Stimulated activated memory B cell treated with anti-CD40 and anti-IgM and Interleukin-4, amounts not matched to agents 10 μg/mL and 1 μg/mL and 100 μg/mL, for 72 hours (primary cell): ENCODE measurements around the gene NME3.

Experiments used
- ATAC-seq: fragments of 150-1000 bp; cut with Tn5 transposase; 2 replicates; pipeline ENCODE4 v1.10.0; 2021
- H3K27ac Mint-ChIP-seq: one replicate; pipeline ENCODE4 v1.8.0; 2022; ENCODE audit warnings: mild to moderate bottlenecking, mixed read lengths
- H3K27me3 Mint-ChIP-seq: one replicate; pipeline ENCODE4 v1.8.0; 2022; ENCODE audit warnings: mixed read lengths
- H3K36me3 Mint-ChIP-seq: one replicate; pipeline ENCODE4 v1.8.0; 2022; ENCODE audit warnings: mixed read lengths
- H3K4me1 Mint-ChIP-seq: one replicate; pipeline ENCODE4 v1.8.0; 2022; ENCODE audit warnings: mixed read lengths
- H3K4me3 Mint-ChIP-seq: one replicate; pipeline ENCODE4 v1.8.0; 2022; ENCODE audit warnings: mild to moderate bottlenecking, moderate library complexity, mixed read lengths
- H3K9me3 Mint-ChIP-seq: one replicate; pipeline ENCODE4 v1.8.0; 2022; ENCODE audit warnings: mixed read lengths

Gene NME3

DNA sequence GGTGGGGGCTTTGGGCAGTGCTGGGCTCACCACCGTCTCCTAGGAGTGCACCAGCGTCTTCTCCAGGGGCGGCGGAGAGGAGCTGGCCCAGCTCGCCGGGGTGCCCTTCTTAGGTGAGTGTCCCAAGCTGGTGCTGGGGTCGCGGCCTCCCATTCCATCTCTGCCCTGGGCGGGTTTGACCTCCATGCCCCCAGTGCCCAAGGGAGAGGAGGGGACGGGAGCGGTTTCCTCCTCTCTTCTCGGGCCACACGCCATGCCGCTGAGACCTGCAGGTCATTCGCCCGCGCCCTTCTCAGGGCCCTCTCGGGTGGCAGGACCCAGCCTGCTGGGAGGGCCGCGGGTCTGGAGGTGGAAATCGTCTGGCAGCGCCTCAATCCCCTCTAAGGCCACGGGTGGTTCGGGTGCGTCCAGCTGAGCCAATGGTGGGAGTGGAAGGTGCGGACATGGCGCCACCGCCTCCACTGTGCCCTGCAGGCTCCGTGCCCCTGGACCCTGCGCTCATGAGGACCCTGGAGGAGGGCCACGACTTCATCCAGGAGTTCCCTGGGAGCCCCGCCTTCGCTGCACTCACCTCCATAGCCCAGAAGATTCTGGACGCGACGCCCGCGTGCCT is 16.9 kb upstream of the NME3 start:
- no peaks in the 10 kb centered on the region for H3K9me3 Mint-ChIP-seq
- H3K27ac Mint-ChIP-seq = no peak overlapping the region
- H3K4me3 Mint-ChIP-seq = no peak overlapping the region
- no peaks in the 10 kb centered on the region for H3K27me3 Mint-ChIP-seq
- H3K4me1 Mint-ChIP-seq = peaks cover 21% of the 10 kb centered on the region
- H3K36me3 Mint-ChIP-seq = peaks cover 16% of the 10 kb centered on the region
- no peak for ATAC-seq

DNA sequence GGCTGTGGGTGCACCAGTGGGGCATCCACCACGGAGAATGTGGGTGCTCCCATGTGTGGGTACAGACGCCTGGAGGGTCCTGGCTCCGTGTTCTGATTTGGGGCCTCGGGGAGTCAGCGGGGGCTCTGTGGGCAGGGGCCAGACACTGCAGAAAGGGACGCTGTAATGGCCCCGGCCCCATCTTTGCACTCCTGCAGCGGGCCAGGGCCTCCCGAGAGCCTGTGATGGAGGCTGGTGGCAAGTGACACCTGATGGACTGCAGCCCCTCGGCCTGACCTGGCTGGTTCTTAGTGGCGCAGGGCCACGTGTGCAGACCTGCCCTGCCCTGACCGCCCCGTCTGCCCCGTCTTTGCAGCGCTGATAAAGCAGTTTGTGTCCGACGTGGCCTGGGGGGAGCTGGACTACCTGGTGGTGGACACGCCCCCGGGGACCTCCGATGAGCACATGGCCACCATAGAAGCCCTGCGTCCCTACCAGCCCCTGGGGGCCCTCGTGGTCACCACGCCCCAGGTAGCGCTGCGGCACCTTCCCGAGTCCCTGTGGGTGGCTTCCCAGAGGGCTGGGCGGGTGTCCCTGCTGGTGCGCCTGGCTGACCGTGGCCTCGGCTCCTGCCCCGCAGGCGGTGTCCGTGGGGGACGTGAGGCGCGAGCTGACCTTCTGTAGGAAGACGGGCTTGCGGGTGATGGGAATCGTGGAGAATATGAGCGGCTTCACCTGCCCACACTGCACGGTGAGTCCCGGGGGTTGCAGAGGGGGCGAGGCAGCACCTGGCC is 16.2 kb upstream of the NME3 start:
- ATAC-seq = no peak
- peaks cover 21% of the 10 kb centered on the region for H3K4me1 Mint-ChIP-seq

DNA sequence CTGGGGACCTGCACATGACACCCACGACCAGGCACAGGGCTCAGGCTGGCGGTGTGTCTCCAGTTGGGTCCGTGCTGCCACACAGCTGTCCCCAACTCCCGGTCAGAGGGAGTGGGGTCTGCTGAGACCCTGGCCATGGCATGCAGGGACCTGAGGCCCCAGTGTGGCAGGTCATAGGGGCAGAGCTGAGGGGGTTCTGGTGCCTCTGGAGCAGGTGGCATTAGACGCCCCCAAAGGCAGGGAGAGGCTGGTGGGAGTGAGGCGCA is 15.6 kb upstream of the NME3 start:
- H3K4me1 Mint-ChIP-seq = peaks cover 22% of the 10 kb centered on the region

More for the DNA sequence above, 16.2 kb upstream of the NME3 start:
- Mint-ChIP-seq H3K4me3 (no peak overlapping the region), H3K27ac (no peak overlapping the region), H3K27me3 (no peaks in the 10 kb centered on the region), H3K9me3 (no peaks in the 10 kb centered on the region), H3K36me3 (peaks cover 16% of the 10 kb centered on the region)

DNA sequence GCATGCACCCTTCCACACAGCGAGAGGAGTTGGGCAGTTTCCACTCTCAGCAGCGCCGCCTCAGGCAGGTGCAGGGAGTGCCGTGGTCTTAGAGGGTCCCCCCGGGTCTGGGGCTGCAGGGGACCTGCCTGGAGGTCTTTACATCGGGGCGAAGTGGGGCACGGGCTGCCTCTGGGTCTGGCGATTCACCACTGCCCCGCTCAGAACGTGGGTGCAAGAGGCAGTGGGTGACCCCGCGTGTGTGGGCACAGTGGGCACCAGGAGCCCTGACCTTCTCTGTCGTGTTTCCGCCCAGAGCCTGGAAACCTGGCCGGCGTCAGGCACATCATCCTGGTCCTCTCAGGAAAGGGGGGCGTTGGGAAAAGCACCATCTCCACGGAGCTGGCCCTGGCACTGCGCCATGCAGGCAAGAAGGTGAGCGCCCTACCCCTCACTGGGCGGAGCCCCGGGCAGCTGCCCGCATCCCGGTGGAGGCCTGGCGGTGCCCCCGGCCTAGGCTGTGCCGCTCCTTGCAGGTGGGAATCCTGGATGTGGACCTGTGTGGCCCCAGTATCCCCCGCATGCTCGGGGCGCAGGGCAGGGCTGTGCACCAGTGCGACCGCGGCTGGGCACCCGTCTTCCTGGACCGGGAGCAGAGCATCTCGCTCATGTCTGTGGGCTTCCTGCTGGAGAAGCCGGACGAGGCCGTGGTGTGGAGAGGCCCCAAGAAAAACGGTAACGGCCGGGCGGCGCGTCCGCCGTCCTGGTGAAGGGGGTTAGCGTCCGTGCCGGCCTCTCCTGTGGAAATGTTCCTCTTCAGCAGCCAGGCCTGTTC is 15.1 kb upstream of the NME3 start:
- no peak overlapping the region for H3K27ac Mint-ChIP-seq

More for the DNA sequence above, 15.6 kb upstream of the NME3 start:
- H3K4me3 Mint-ChIP-seq = no peak overlapping the region
- no peaks in the 10 kb centered on the region for H3K9me3 Mint-ChIP-seq
- no peak for ATAC-seq
- no peaks in the 10 kb centered on the region for H3K27me3 Mint-ChIP-seq
- H3K27ac Mint-ChIP-seq = no peak overlapping the region
- H3K36me3 Mint-ChIP-seq = peaks cover 16% of the 10 kb centered on the region

DNA sequence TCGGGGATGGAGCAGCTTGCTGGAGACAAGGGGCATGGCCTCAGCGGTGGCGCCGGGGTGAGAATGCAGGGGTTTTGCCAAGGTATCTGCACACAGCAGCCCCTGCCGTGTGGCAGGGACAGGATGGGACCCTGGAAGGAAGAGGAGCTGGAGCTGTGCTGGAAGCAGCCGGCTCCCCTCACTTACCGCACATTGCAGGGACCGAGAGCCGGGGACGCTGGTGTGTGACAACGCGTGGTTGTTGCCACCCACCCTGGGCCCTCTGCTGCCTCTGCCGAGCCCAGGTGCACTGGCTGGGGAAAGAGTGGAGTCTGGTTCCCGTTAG is 14.5 kb upstream of the NME3 start:
- ATAC-seq = no peak
- Mint-ChIP-seq H3K4me1 (peaks cover 32% of the 10 kb centered on the region), H3K36me3 (peaks cover 16% of the 10 kb centered on the region), H3K27ac (no peak overlapping the region), H3K27me3 (no peaks in the 10 kb centered on the region), H3K4me3 (no peak overlapping the region), H3K9me3 (no peaks in the 10 kb centered on the region)

More for the DNA sequence above, 15.1 kb upstream of the NME3 start:
- Mint-ChIP-seq H3K4me3 (no peak overlapping the region), H3K27me3 (no peaks in the 10 kb centered on the region), H3K4me1 (peaks cover 27% of the 10 kb centered on the region), H3K9me3 (no peaks in the 10 kb centered on the region), H3K36me3 (peaks cover 16% of the 10 kb centered on the region)
- no peak for ATAC-seq

DNA sequence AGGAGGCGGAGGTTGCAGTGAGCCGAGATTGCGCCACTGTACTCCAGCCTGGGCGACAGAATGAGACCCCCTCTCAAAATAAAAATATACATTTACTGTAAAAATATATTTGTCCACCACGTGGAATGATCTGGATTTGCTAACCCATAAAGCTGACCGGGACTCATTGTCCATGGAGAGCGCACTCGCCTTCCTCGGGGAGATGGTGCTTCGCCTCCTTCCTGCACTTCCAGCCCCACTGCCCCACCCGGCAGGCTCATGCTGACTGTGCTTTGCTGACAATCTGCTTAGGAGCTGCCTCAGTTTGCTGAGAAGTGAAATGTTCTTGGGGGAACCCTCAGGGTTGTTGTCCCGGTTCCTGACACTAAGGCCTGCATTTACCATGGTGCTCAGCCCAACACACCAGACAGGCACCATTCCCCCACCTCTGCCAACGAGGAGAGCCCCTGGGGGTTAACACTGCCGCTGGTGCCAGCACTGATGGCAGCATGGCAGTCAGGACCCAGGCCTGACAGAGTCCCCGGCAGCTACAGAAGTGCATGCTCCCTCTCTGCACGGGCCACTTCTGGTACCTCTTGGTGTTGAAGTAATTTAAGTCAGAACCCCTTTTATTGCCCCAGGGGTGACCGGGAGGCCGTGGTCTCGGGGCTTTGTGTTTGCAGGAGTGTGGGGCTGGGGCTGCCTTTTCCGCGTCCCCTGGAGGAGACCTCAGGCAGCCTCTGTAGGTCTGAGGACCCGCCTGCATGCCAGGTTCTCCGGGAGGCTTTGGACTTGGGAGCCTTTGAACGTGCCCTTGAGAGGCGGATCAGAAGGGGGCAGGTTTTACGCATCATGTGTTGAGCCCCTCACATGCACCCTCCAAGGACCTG is 13.9 kb upstream of the NME3 start:
- peaks cover 32% of the 10 kb centered on the region for H3K4me1 Mint-ChIP-seq
- peaks cover 16% of the 10 kb centered on the region for H3K36me3 Mint-ChIP-seq
- no peak for ATAC-seq
- H3K27me3 Mint-ChIP-seq = no peaks in the 10 kb centered on the region
- peak overlapping the region; percentile 38 for H3K4me3 Mint-ChIP-seq
- no peaks in the 10 kb centered on the region for H3K9me3 Mint-ChIP-seq
- no peak overlapping the region for H3K27ac Mint-ChIP-seq

DNA sequence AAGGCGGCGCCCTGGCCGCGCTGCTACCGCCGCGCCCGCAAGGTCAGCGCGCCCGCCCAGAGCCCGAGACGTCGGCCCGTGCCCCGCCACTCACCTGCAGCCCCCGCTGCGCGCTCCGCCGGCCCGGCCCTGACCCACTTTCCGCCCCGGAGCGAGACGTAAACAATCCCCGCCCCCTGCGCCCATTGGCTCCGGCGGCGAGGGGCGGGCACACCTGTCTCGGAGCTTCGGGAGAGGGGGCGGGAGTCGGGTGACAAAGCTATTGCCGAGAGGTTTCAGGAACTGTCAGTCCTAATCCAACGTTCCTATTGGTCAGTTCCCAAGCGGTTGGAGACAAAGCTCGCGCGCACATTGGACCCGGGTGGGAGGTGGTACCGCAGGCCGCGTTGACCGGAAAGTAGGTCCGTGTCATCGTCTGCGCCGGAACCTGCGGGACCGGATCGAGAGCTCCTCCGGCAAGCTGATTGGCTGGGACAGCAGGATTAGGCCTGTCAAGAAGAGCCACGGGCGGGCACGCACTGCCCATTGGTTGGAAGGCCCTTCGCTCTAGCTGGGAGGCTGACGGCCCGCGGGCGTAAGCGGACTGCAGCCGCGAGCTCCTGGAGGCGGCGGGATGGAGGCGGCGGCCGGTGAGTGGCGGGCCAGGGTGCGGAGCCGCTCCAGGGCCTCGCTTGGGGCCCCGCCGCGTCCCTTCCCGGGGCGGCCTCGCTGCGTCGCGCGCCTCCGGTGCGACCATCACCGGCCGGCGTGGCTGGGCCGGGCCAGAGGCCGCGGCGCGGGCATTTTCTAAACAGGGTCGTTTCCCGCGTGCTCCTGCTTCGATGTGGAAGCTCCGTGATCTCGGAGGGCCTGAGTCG is 11.3 kb upstream of the NME3 start, which contains the start of the genes NUBP2 and SPSB3:
NUBP2 (plus strand) TSS at position 553 of the 857 bp plus-strand sequence; CDS start at position 614, 61 bp downstream.
SPSB3 (minus strand) TSS at position 164 of the 857 bp plus-strand sequence. CDS start 1,088 bp downstream, outside the sequence.
- Mint-ChIP-seq H3K36me3 (peaks cover 7% of the 10 kb centered on the region), H3K4me3 (peak within 1 kb of the TSS; percentile 90), H3K27me3 (no peaks in the 10 kb centered on the region), H3K27ac (peak within 1 kb of the TSS; percentile 81), H3K9me3 (no peaks in the 10 kb centered on the region), H3K4me1 (peaks cover 33% of the 10 kb centered on the region)
- ATAC-seq = peak; percentile 95

DNA sequence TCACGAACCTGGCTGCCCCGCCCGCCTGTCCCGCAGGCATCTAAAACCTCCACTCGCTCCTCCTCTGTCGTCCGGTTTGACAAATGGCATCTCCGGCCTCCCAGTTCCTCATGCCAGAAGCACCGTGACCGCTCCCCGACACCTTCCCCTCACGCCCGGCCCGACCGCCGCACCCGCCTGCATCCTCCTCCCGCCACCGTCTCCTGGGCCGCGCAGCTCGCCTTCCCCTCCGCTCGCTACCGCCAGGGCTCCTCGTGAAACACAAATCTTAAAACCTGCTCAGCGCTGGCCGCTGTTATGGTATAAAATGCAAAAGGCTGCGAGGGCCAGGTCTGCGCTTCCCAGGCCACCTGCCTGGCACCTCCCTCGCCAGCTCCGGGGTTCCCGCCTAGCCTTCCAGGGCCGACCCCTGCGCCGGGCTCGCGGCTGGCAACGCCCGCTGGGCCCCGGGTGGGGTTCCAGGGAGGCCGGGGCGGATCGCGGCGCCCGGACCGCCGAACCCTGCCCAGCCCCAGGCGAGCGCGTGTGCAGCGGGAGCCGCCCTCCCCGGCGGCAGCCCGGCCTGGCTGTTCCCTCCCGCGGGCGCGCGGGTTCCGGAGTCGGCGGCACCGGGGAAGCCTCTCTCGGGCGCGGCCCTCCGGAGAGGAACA is 10.5 kb upstream of the NME3 start:
- Mint-ChIP-seq H3K9me3 (no peaks in the 10 kb centered on the region), H3K27ac (peak overlapping the region; percentile 81), H3K36me3 (peaks cover 9% of the 10 kb centered on the region), H3K4me1 (peaks cover 33% of the 10 kb centered on the region), H3K27me3 (no peaks in the 10 kb centered on the region), H3K4me3 (peak overlapping the region; percentile 90)
- ATAC-seq = peak; percentile 11

DNA sequence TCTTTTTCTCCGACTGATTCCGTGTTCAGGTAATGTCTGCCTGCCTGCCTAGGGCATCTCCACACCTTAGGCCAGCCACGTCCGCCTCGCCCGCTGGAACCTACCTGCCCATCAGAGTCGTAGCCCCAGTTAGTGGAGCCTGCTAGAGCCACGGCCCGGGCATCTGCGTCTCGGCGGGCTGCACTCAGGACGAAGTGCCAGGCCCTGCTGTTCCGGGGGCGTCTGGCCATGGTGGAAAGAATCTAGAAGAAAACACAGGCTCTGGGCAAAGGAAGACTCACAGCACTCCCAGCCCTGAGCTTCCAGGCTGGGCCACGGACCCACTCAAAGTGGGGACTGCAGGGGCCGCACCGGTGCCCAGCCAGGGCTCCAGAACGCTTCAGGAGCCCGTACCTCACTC is 9.9 kb upstream of the NME3 start:
- Mint-ChIP-seq H3K4me3 (peak overlapping the region; percentile 85), H3K36me3 (peaks cover 13% of the 10 kb centered on the region), H3K9me3 (no peaks in the 10 kb centered on the region), H3K4me1 (peaks cover 37% of the 10 kb centered on the region), H3K27ac (peak overlapping the region; percentile 81), H3K27me3 (no peaks in the 10 kb centered on the region)
- ATAC-seq = no peak

DNA sequence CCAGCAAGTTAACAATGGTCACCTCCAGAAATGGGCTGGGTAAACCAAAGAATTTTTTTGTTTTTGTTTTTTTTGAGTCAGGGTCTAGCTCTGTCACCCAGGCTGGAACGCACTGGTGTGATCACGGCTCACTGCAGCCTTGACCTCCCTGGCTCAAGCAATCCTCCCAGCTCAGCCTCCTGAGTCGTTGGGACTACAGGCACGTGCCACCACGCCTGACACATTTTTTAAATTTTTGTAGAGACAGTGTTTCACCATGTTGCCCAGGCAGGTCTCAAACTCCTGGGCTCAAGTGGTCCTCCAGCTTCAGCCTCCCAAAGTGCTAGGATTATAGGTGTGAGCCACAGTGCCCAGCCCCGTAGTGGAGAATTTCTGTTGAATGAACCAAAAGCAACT is 9.3 kb upstream of the NME3 start:
- no peak for ATAC-seq
- Mint-ChIP-seq H3K4me1 (peaks cover 32% of the 10 kb centered on the region), H3K27me3 (no peaks in the 10 kb centered on the region), H3K4me3 (no peak overlapping the region), H3K27ac (no peak overlapping the region), H3K36me3 (peaks cover 13% of the 10 kb centered on the region), H3K9me3 (no peaks in the 10 kb centered on the region)

DNA sequence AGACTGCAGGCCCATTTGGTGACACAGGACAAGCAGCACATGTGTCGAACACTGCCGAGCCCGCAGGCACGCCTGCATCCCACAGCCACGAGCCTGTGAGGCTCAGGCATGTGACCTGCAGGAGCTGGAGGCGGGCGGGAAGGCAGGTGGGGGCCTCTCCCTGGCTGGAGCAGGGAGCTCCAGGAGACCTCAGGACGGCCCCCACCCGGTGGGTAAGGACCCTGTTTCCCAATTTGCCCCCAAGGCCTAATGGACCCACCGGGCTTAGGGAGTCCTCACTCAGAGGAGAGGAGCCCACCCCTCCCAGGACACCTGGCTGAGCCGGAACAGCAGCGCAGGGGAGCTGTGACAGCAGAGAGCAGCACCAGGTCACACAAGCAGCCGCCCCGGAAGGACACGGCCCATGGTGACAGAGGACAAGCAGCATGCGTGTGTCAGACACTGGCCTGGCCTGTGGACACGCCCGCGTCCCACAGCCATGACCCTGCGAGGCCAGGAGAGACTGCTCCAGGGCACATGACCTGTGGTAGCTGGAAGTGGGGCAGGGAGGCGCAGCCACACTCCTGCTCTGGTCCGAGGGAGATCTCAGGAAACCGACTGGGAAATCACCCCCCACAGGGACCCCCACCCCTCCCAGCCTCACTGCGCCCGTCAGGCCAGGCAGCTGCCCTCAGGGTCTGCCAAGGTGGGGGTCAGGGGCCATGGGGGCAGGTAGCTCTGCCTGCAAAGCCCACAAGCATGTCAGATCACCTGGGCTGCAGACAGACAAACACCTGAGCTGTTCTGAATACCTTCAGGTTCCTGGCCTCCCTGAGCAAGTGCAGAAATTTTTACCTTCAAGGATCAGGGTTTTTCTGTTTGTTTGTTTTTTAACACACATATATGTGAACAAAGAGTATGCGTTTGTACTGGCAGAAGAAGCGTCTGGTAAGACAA is 8.7 kb upstream of the NME3 start:
- ATAC-seq = no peak
- H3K9me3 Mint-ChIP-seq = no peaks in the 10 kb centered on the region
- H3K4me1 Mint-ChIP-seq = peaks cover 26% of the 10 kb centered on the region
- H3K4me3 Mint-ChIP-seq = peak overlapping the region; percentile 29
- H3K27ac Mint-ChIP-seq = no peak overlapping the region
- no peaks in the 10 kb centered on the region for H3K27me3 Mint-ChIP-seq
- peaks cover 9% of the 10 kb centered on the region for H3K36me3 Mint-ChIP-seq

DNA sequence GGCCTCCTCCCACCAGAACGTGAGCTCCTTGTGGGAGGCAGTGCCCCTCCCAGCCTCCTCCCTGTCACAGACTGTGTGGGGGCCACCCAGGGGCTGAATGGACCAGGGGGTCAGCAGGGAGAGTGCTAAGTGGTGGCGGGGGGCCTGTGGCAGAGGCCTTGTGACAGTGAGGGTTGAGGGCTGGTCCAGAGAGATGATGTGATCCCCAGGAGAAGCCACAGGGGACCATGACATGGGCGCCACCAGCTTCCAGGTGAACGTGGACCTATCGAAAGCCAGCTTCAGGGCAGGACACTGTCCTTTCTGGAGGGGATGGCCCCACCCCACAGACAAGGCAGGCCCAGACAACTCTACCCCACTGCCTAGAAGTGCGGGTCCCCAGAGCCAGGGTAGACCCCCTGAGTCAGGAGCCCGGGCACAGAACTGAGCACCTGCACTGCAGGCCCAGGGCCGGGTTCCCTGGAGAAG is 7.9 kb upstream of the NME3 start:
- Mint-ChIP-seq H3K27me3 (no peaks in the 10 kb centered on the region), H3K27ac (peak overlapping the region; percentile 54), H3K4me1 (peaks cover 23% of the 10 kb centered on the region), H3K36me3 (peaks cover 6% of the 10 kb centered on the region), H3K4me3 (peak overlapping the region; percentile 24), H3K9me3 (no peaks in the 10 kb centered on the region)
- ATAC-seq = no peak
